Measurements from ENCODE around the gene PRKCA.

PRKCA gene

GRCh38 chr17:66583112-66583748 lies 280.8 kb downstream of the PRKCA start:
- WGBS (ENCODE audit: insufficient coverage, insufficient read length): 100% methylated on average over 2 of the region's 4 CpGs
- H3K27ac ChIP-seq (ENCODE audit: low read length): no peak overlapping the region
- DNase-seq (ENCODE audit: low read depth, low spot score): no peak
- H3K9me3 ChIP-seq (ENCODE audit: control insufficient read depth, insufficient read depth, low read length): no peaks in the 10 kb centered on the region
- H3K27me3 ChIP-seq (ENCODE audit: control insufficient read depth, insufficient read depth, low read length): no peaks in the 10 kb centered on the region
- no peaks in the 10 kb centered on the region; the same call in 1 of the 2 replicates for H3K36me3 ChIP-seq (ENCODE audit: control insufficient read depth, insufficient read depth, low read length)
- H3K4me3 ChIP-seq (ENCODE audit: low read length): no peak overlapping the region
- no peaks in the 10 kb centered on the region for H3K4me1 ChIP-seq (ENCODE audit: control insufficient read depth, insufficient read depth, low read length)

- no peak for DNase-seq (ENCODE audit: low read depth, low spot score)
- no peaks in the 10 kb centered on the region; the same call in 1 of the 2 replicates for H3K36me3 ChIP-seq (ENCODE audit: control insufficient read depth, insufficient read depth, low read length)
- H3K9me3 ChIP-seq (ENCODE audit: control insufficient read depth, insufficient read depth, low read length): no peaks in the 10 kb centered on the region
- no CpG with 5 or more reads among the region's 4 CpGs for WGBS (ENCODE audit: insufficient coverage, insufficient read length)
- no peak overlapping the region for H3K27ac ChIP-seq (ENCODE audit: low read length)
- no peaks in the 10 kb centered on the region for H3K4me1 ChIP-seq (ENCODE audit: control insufficient read depth, insufficient read depth, low read length)
- no peak overlapping the region for H3K4me3 ChIP-seq (ENCODE audit: low read length)
- no peaks in the 10 kb centered on the region for H3K27me3 ChIP-seq (ENCODE audit: control insufficient read depth, insufficient read depth, low read length)
These were observed 282.5 kb downstream of the PRKCA start for GRCh38 chr17:66584927-66585326.

- Histone ChIP-seq H3K4me1 (ENCODE audit: control insufficient read depth, insufficient read depth, low read length) (no peaks in the 10 kb centered on the region), H3K27ac (ENCODE audit: low read length) (no peak overlapping the region), H3K9me3 (ENCODE audit: control insufficient read depth, insufficient read depth, low read length) (no peaks in the 10 kb centered on the region), H3K27me3 (ENCODE audit: control insufficient read depth, insufficient read depth, low read length) (no peaks in the 10 kb centered on the region), H3K4me3 (ENCODE audit: low read length) (no peak overlapping the region), H3K36me3 (ENCODE audit: control insufficient read depth, insufficient read depth, low read length) (no peaks in the 10 kb centered on the region; the same call in 1 of the 2 replicates)
- WGBS (ENCODE audit: insufficient coverage, insufficient read length): no CpG with 5 or more reads among the region's 5 CpGs
- DNase-seq (ENCODE audit: low read depth, low spot score): no peak
These were observed 283.1 kb downstream of the PRKCA start for GRCh38 chr17:66585472-66585871.

- WGBS (ENCODE audit: insufficient coverage, insufficient read length): no CpG with 5 or more reads among the region's 7 CpGs
These were observed 287.5 kb downstream of the PRKCA start for GRCh38 chr17:66589892-66590291.

GRCh38 chr17:66593116-66593515 lies 290.7 kb downstream of the PRKCA start:
- no peak for DNase-seq (ENCODE audit: low read depth, low spot score)
- no peak overlapping the region for H3K4me3 ChIP-seq (ENCODE audit: low read length)
- no peaks in the 10 kb centered on the region for H3K36me3 ChIP-seq (ENCODE audit: control insufficient read depth, insufficient read depth, low read length)
- peaks cover 2% of the 10 kb centered on the region; the same call in 1 of the 2 replicates for H3K4me1 ChIP-seq (ENCODE audit: control insufficient read depth, insufficient read depth, low read length)
- H3K9me3 ChIP-seq (ENCODE audit: control insufficient read depth, insufficient read depth, low read length): no peaks in the 10 kb centered on the region
- no peak overlapping the region for H3K27ac ChIP-seq (ENCODE audit: low read length)
- no peaks in the 10 kb centered on the region for H3K27me3 ChIP-seq (ENCODE audit: control insufficient read depth, insufficient read depth, low read length)
- WGBS (ENCODE audit: insufficient coverage, insufficient read length): no CpG with 5 or more reads among the region's 2 CpGs

More at GRCh38 chr17:66589892-66590291, 287.5 kb downstream of the PRKCA start:
- no peaks in the 10 kb centered on the region for H3K9me3 ChIP-seq (ENCODE audit: control insufficient read depth, insufficient read depth, low read length)
- peaks cover 2% of the 10 kb centered on the region; the same call in 1 of the 2 replicates for H3K4me1 ChIP-seq (ENCODE audit: control insufficient read depth, insufficient read depth, low read length)
- H3K4me3 ChIP-seq (ENCODE audit: low read length): no peak overlapping the region
- H3K36me3 ChIP-seq (ENCODE audit: control insufficient read depth, insufficient read depth, low read length): no peaks in the 10 kb centered on the region; the same call in 1 of the 2 replicates
- no peak for DNase-seq (ENCODE audit: low read depth, low spot score)
- no peak overlapping the region for H3K27ac ChIP-seq (ENCODE audit: low read length)
- no peaks in the 10 kb centered on the region for H3K27me3 ChIP-seq (ENCODE audit: control insufficient read depth, insufficient read depth, low read length)

- Histone ChIP-seq H3K27ac (ENCODE audit: low read length) (no peak overlapping the region), H3K27me3 (ENCODE audit: control insufficient read depth, insufficient read depth, low read length) (no peaks in the 10 kb centered on the region), H3K36me3 (ENCODE audit: control insufficient read depth, insufficient read depth, low read length) (no peaks in the 10 kb centered on the region), H3K4me1 (ENCODE audit: control insufficient read depth, insufficient read depth, low read length) (peaks cover 2% of the 10 kb centered on the region; the same call in 1 of the 2 replicates), H3K9me3 (ENCODE audit: control insufficient read depth, insufficient read depth, low read length) (no peaks in the 10 kb centered on the region), H3K4me3 (ENCODE audit: low read length) (no peak overlapping the region)
- no CpG with 5 or more reads among the region's 12 CpGs for WGBS (ENCODE audit: insufficient coverage, insufficient read length)
- DNase-seq (ENCODE audit: low read depth, low spot score): no peak
These were observed 293.5 kb downstream of the PRKCA start for GRCh38 chr17:66595893-66596292.

GRCh38 chr17:66602659-66603384 lies 300.4 kb downstream of the PRKCA start:
- DNase-seq (ENCODE audit: low read depth, low spot score): no peak
- no peak overlapping the region for H3K27ac ChIP-seq (ENCODE audit: low read length)
- no peaks in the 10 kb centered on the region for H3K9me3 ChIP-seq (ENCODE audit: control insufficient read depth, insufficient read depth, low read length)
- no peaks in the 10 kb centered on the region for H3K27me3 ChIP-seq (ENCODE audit: control insufficient read depth, insufficient read depth, low read length)
- H3K4me3 ChIP-seq (ENCODE audit: low read length): no peak overlapping the region
- no peaks in the 10 kb centered on the region for H3K36me3 ChIP-seq (ENCODE audit: control insufficient read depth, insufficient read depth, low read length)
- WGBS (ENCODE audit: insufficient coverage, insufficient read length): no CpG with 5 or more reads among the region's 14 CpGs
- H3K4me1 ChIP-seq (ENCODE audit: control insufficient read depth, insufficient read depth, low read length): peaks cover 2% of the 10 kb centered on the region; the same call in 1 of the 2 replicates

GRCh38 chr17:66604376-66604775 lies 302.0 kb downstream of the PRKCA start:
- Histone ChIP-seq H3K36me3 (ENCODE audit: control insufficient read depth, insufficient read depth, low read length) (no peaks in the 10 kb centered on the region), H3K4me1 (ENCODE audit: control insufficient read depth, insufficient read depth, low read length) (peaks cover 2% of the 10 kb centered on the region; the same call in 1 of the 2 replicates), H3K4me3 (ENCODE audit: low read length) (no peak overlapping the region), H3K27ac (ENCODE audit: low read length) (no peak overlapping the region), H3K27me3 (ENCODE audit: control insufficient read depth, insufficient read depth, low read length) (no peaks in the 10 kb centered on the region), H3K9me3 (ENCODE audit: control insufficient read depth, insufficient read depth, low read length) (no peaks in the 10 kb centered on the region)
- DNase-seq (ENCODE audit: low read depth, low spot score): no peak

GRCh38 chr17:66605541-66605940 lies 303.1 kb downstream of the PRKCA start:
- H3K4me3 ChIP-seq (ENCODE audit: low read length): no peak overlapping the region
- H3K36me3 ChIP-seq (ENCODE audit: control insufficient read depth, insufficient read depth, low read length): no peaks in the 10 kb centered on the region
- H3K27ac ChIP-seq (ENCODE audit: low read length): no peak overlapping the region
- no peaks in the 10 kb centered on the region for H3K27me3 ChIP-seq (ENCODE audit: control insufficient read depth, insufficient read depth, low read length)
- no CpG with 5 or more reads among the region's 4 CpGs for WGBS (ENCODE audit: insufficient coverage, insufficient read length)
- no peaks in the 10 kb centered on the region for H3K9me3 ChIP-seq (ENCODE audit: control insufficient read depth, insufficient read depth, low read length)
- DNase-seq (ENCODE audit: low read depth, low spot score): no peak
- peaks cover 2% of the 10 kb centered on the region; the same call in 1 of the 2 replicates for H3K4me1 ChIP-seq (ENCODE audit: control insufficient read depth, insufficient read depth, low read length)

- no peak for DNase-seq (ENCODE audit: low read depth, low spot score)
- H3K9me3 ChIP-seq (ENCODE audit: control insufficient read depth, insufficient read depth, low read length): no peaks in the 10 kb centered on the region
- no peaks in the 10 kb centered on the region for H3K4me1 ChIP-seq (ENCODE audit: control insufficient read depth, insufficient read depth, low read length)
- no CpG with 5 or more reads among the region's 9 CpGs for WGBS (ENCODE audit: insufficient coverage, insufficient read length)
- H3K4me3 ChIP-seq (ENCODE audit: low read length): no peak overlapping the region
- H3K36me3 ChIP-seq (ENCODE audit: control insufficient read depth, insufficient read depth, low read length): no peaks in the 10 kb centered on the region
- H3K27me3 ChIP-seq (ENCODE audit: control insufficient read depth, insufficient read depth, low read length): no peaks in the 10 kb centered on the region
- H3K27ac ChIP-seq (ENCODE audit: low read length): no peak overlapping the region
These were observed 308.1 kb downstream of the PRKCA start for GRCh38 chr17:66610361-66611133.

All from iPS DF 6.9 (cell line).